K562 (cell line): Measurements from ENCODE around the gene MMEL1.
"Not testable (repeated sequence)": the region's sequence is repeated elsewhere in the genome, so short reads cannot be mapped to it uniquely, and the experiment has no call there.

Experiments used
- CCNT2 ChIP-seq: IDR thresholded peaks from 2 replicates; pipeline ENCODE4 v1.6.1; 2011; ENCODE audit warnings: borderline replicate concordance, low read depth, mild to moderate bottlenecking, moderate library complexity, mixed read lengths, low read length; ENCODE audit not compliant: insufficient read length; ENCODE audit errors: extremely low read depth
- CTCF ChIP-seq, 3 experiments: IDR thresholded peaks in 2 of 3; conservative IDR thresholded peaks in 1 of 3; 2 replicates each; pipeline ENCODE4 v1.5.1; 2011 to 2012; ENCODE audit warnings: low read length in 3 of 3, mild to moderate bottlenecking in 3 of 3, control low read depth in 2 of 3, improper control_type of control experiment in 1 of 3, inconsistent platforms in 1 of 3, low read depth in 1 of 3, mixed read lengths in 1 of 3, moderate library complexity in 1 of 3; ENCODE audit not compliant: insufficient read depth in 2 of 3
- HDAC1 ChIP-seq, 2 experiments: fragments of 450-650 bp; IDR thresholded peaks; 2 replicates each; pipeline ENCODE4 v1.6.1; 2016 to 2017; ENCODE audit warnings: inconsistent platforms in 1 of 2, mild to moderate bottlenecking in 1 of 2, moderate library complexity in 1 of 2
- JUN ChIP-seq, 2 experiments: sonication (generic) in 1 of 2; formaldehyde crosslinking in 1 of 2; IDR thresholded peaks; 2 replicates each; pipeline versions ENCODE4 v1.6.1 to v1.8.0; 2012 to 2022; ENCODE audit warnings: borderline replicate concordance in 2 of 2, mild to moderate bottlenecking in 2 of 2, improper control_type of control experiment in 1 of 2, low read depth in 1 of 2, low read length in 1 of 2, missing genetic modification reagents in 1 of 2
- RBFOX2 ChIP-seq: fragments of 200-400 bp; formaldehyde crosslinking; IDR thresholded peaks from 2 replicates; pipeline ENCODE4 v1.6.1; 2017; ENCODE audit warnings: low read depth, mild to moderate bottlenecking, low read length, moderate library complexity
- SPI1 ChIP-seq: IDR thresholded peaks from 2 replicates; pipeline ENCODE4 v1.6.1; 2011; ENCODE audit warnings: low read depth, low read length, control low read depth, borderline replicate concordance
- ZNF121 ChIP-seq: sonication (generic); formaldehyde crosslinking; conservative IDR thresholded peaks from 2 replicates; pipeline ENCODE4 v1.8.0; 2022; ENCODE audit warnings: missing genetic modification reagents

GRCh38 chr1:2553076-2553475, 79.7 kb downstream of the MMEL1 start:
- TF ChIP-seq CTCF (IDR thresholded peaks at IDR 0.05 in 2 of 3, conservative IDR thresholded peaks at IDR 0.05 in 1 of 3; ENCODE audit: insufficient read depth in 2 of 3, low read depth in 1 of 3, low read length in 3 of 3); CCNT2; ZNF121 (CRISPR knock-in tag); HDAC1 (IDR thresholded peaks at IDR 0.05); RBFOX2; SPI1; JUN (IDR thresholded peaks at IDR 0.05; ENCODE audit: borderline replicate concordance, low read depth, low read length); JUN (CRISPR knock-in tag; IDR thresholded peaks at IDR 0.05; ENCODE audit: borderline replicate concordance): not testable (repeated sequence)
